CD8-positive, alpha-beta memory T cell (primary cell): Measurements from ENCODE around the gene DCC. TPM values are rescaled to one million over a fixed set of nuclear protein-coding genes. Genes with fewer than 3 reads are reported as not detected.

Experiments used
- CTCF ChIA-PET: fragments of 350-600 bp; sonication (Branson Sonifier 250); formaldehyde crosslinking; loops from one replicate; lab custom pipeline; 2021; ENCODE audit warnings: antibody characterized with exemption; lab: Charles Lee
- POLR2A ChIA-PET: fragments of 350-600 bp; sonication (Branson Sonifier 250); formaldehyde crosslinking; loops from one replicate; lab custom pipeline; 2021; ENCODE audit warnings: antibody characterized with exemption; lab: Charles Lee
- DNase-seq, 5 donors: peaks; one replicate each; pipeline versions ENCODE4 v3.0.0 to v3.0.0-alpha.2; 2020 to 2022; ENCODE audit warnings: mixed read lengths in 1 of 5
- H3K27ac ChIP-seq: one replicate; pipeline ENCODE4 v1.7.0; 2013; ENCODE audit warnings: low read depth, mild to moderate bottlenecking, low read length, moderate library complexity
- H3K27me3 ChIP-seq: 2 replicates; pipeline ENCODE4 v1.7.0; 2013; ENCODE audit warnings: low read length, mild to moderate bottlenecking; ENCODE audit not compliant: insufficient read depth, poor library complexity, severe bottlenecking
- H3K36me3 ChIP-seq: 2 replicates; pipeline ENCODE4 v1.7.0; 2013; ENCODE audit warnings: mild to moderate bottlenecking, low read length, moderate library complexity; ENCODE audit not compliant: insufficient read depth
- H3K4me1 ChIP-seq: 2 replicates; pipeline ENCODE4 v1.7.0; 2013; ENCODE audit warnings: mild to moderate bottlenecking, low read length, moderate library complexity; ENCODE audit not compliant: insufficient read depth
- H3K4me3 ChIP-seq: 2 replicates; pipeline ENCODE4 v1.7.0; 2013; ENCODE audit warnings: mild to moderate bottlenecking, low read length
- H3K9me3 ChIP-seq: 2 replicates; pipeline ENCODE4 v1.7.0; 2013; ENCODE audit warnings: mild to moderate bottlenecking, low read length
- H3K27ac Mint-ChIP-seq, 8 donors: one replicate each; pipeline ENCODE4 v1.8.0; 2020 to 2021; ENCODE audit warnings: mixed read lengths in 8 of 8, mild to moderate bottlenecking in 6 of 8, inconsistent platforms in 3 of 8, moderate library complexity in 3 of 8
- H3K27me3 Mint-ChIP-seq, 2 donors: one replicate each; pipeline ENCODE4 v1.8.0; 2020 to 2021; ENCODE audit warnings: mixed read lengths in 2 of 2, mild to moderate bottlenecking in 1 of 2, moderate library complexity in 1 of 2
- H3K36me3 Mint-ChIP-seq, 3 donors: one replicate each; pipeline ENCODE4 v1.8.0; 2020 to 2021; ENCODE audit warnings: mixed read lengths in 3 of 3, inconsistent platforms in 1 of 3, mild to moderate bottlenecking in 1 of 3
- H3K4me1 Mint-ChIP-seq, 3 donors: one replicate each; pipeline ENCODE4 v1.8.0; 2020 to 2021; ENCODE audit warnings: mixed read lengths in 3 of 3, inconsistent platforms in 1 of 3, mild to moderate bottlenecking in 1 of 3
- H3K4me3 Mint-ChIP-seq, 7 donors: one replicate each; pipeline ENCODE4 v1.8.0; 2020 to 2021; ENCODE audit warnings: mixed read lengths in 7 of 7, mild to moderate bottlenecking in 6 of 7, moderate library complexity in 4 of 7, inconsistent platforms in 2 of 7
- H3K9me3 Mint-ChIP-seq, 5 donors: one replicate each; pipeline ENCODE4 v1.8.0; 2020 to 2022; ENCODE audit warnings: mixed read lengths in 5 of 5, mild to moderate bottlenecking in 3 of 5, moderate library complexity in 2 of 5, inconsistent platforms in 1 of 5
- polyA plus RNA-seq: library from polyadenylated mRNA; unstranded; fragments of 300-500 nt; fragmentation: Illumina TruSeq; gene quantifications from one replicate; pipeline ENCODE4 v1.2.3, GENCODE V29; 2021
- total RNA-seq, 2 experiments: library from RNA; stranded (reverse); gene quantifications; one replicate each; pipeline ENCODE4 v1.2.3, GENCODE V29; 2021

Gene DCC
- total and polyA plus RNA-seq, 3 experiments from 2014 or later = not detected

DNA sequence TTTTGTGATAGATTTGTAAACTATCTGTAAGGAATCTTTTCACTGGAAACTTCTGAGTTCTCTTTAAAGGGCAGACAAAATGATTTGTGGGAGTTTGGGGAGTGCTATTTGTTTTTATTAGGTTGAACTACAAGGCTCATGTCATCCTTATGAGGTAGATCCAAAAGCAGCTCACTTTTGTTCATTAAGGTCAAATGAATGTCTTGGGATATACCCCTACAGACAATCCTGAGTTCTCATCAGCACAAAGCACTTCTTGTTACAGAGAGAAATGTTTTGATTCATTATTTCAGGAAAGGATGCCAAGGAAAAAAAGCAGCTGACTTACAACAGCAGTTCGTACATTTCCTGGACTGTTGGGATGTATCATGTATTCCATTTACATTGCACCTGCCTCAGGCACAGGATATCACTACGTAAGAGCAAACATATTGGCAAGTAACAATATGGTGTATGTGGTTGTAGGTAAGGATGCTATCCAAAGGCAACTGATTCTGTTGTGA lies 68.9 kb downstream of the DCC start:
- Mint-ChIP-seq H3K4me3 (no peak overlapping the region), H3K9me3 (peaks cover 0 to 5% (median 0%) of the 10 kb centered on the region in 5 donors), H3K4me1 (no peaks in the 10 kb centered on the region), H3K36me3 (no peaks in the 10 kb centered on the region), H3K27ac (no peak overlapping the region), H3K27me3 (no peaks in the 10 kb centered on the region)
- CTCF ChIA-PET = no interaction called here
- Histone ChIP-seq H3K4me1 (no peaks in the 10 kb centered on the region), H3K36me3 (no peaks in the 10 kb centered on the region), H3K27me3 (no peaks in the 10 kb centered on the region), H3K9me3 (no peaks in the 10 kb centered on the region), H3K4me3 (no peak overlapping the region), H3K27ac (no peak overlapping the region)
- DNase-seq = no peak
- POLR2A ChIA-PET = no interaction called here

GRCh38 chr18:52409727-52410126 lies 69.7 kb downstream of the DCC start:
- H3K9me3 ChIP-seq = no peaks in the 10 kb centered on the region
- H3K9me3 Mint-ChIP-seq = peaks cover 0 to 4% (median 0%) of the 10 kb centered on the region in 5 donors
- no peak for DNase-seq
- H3K4me1 Mint-ChIP-seq = no peaks in the 10 kb centered on the region
- CTCF ChIA-PET = no interaction called here
- H3K36me3 ChIP-seq = no peaks in the 10 kb centered on the region
- H3K36me3 Mint-ChIP-seq = no peaks in the 10 kb centered on the region
- no peaks in the 10 kb centered on the region for H3K27me3 Mint-ChIP-seq
- H3K4me1 ChIP-seq = no peaks in the 10 kb centered on the region
- no peak overlapping the region for H3K4me3 ChIP-seq
- POLR2A ChIA-PET = no interaction called here
- no peak overlapping the region for H3K27ac Mint-ChIP-seq
- H3K27me3 ChIP-seq = no peaks in the 10 kb centered on the region
- no peak overlapping the region for H3K27ac ChIP-seq
- no peak overlapping the region for H3K4me3 Mint-ChIP-seq

DNA sequence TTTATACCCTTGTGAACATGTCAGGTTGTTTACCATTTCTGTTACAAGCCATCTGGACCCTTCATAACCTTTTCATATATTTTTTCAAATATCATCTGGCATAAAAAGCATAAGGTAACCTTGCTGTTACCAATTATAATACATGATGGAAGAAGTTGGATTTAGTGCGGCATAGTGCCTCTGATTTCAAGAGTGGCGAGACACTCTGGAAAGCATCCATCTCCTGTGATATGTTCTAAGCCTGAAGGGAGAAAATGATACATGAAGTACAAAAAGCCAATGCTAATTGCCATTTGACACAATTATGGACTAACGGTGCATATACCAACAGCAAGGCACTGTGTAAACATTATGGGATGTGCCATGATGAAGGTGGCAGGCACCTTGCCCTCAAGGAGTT lies 75.1 kb downstream of the DCC start:
- Mint-ChIP-seq H3K4me1 (no peaks in the 10 kb centered on the region), H3K9me3 (peaks cover 0 to 9% (median 5%) of the 10 kb centered on the region in 5 donors), H3K36me3 (no peaks in the 10 kb centered on the region), H3K27me3 (no peaks in the 10 kb centered on the region), H3K4me3 (no peak overlapping the region), H3K27ac (no peak overlapping the region)
- H3K4me3 ChIP-seq = no peak overlapping the region
- no peaks in the 10 kb centered on the region for H3K9me3 ChIP-seq
- ChIA-PET POLR2A (no interaction called here), CTCF (no interaction called here)
- no peaks in the 10 kb centered on the region for H3K4me1 ChIP-seq
- H3K27me3 ChIP-seq = no peaks in the 10 kb centered on the region
- DNase-seq = no peak
- H3K27ac ChIP-seq = no peak overlapping the region
- H3K36me3 ChIP-seq = no peaks in the 10 kb centered on the region

- H3K27me3 Mint-ChIP-seq = peaks cover 0 to 3% of the 10 kb centered on the region in 2 donors
- no peak overlapping the region for H3K4me3 Mint-ChIP-seq
- no peaks in the 10 kb centered on the region for H3K27me3 ChIP-seq
- DNase-seq = no peak
- no peaks in the 10 kb centered on the region for H3K36me3 Mint-ChIP-seq
- no peaks in the 10 kb centered on the region for H3K36me3 ChIP-seq
- no peak overlapping the region for H3K27ac Mint-ChIP-seq
- ChIA-PET CTCF (no interaction called here), POLR2A (no interaction called here)
- H3K4me1 ChIP-seq = no peaks in the 10 kb centered on the region
- no peak overlapping the region for H3K27ac ChIP-seq
- H3K9me3 ChIP-seq = no peaks in the 10 kb centered on the region
- H3K4me1 Mint-ChIP-seq = no peaks in the 10 kb centered on the region
- H3K4me3 ChIP-seq = no peak overlapping the region
- peaks cover 0 to 6% (median 5%) of the 10 kb centered on the region in 5 donors for H3K9me3 Mint-ChIP-seq
Observed at GRCh38 chr18:52422985-52423601, 83.1 kb downstream of the DCC start.

GRCh38 chr18:52426041-52426440 lies 86.0 kb downstream of the DCC start:
- Histone ChIP-seq H3K9me3 (no peaks in the 10 kb centered on the region), H3K4me1 (no peaks in the 10 kb centered on the region), H3K36me3 (no peaks in the 10 kb centered on the region), H3K27me3 (no peaks in the 10 kb centered on the region), H3K27ac (no peak overlapping the region), H3K4me3 (no peak overlapping the region)
- no peak overlapping the region for H3K4me3 Mint-ChIP-seq
- H3K9me3 Mint-ChIP-seq = peaks cover 0 to 5% (median 2%) of the 10 kb centered on the region in 5 donors
- DNase-seq = no peak
- POLR2A ChIA-PET = no interaction called here
- CTCF ChIA-PET = no interaction called here
- H3K4me1 Mint-ChIP-seq = no peaks in the 10 kb centered on the region
- peaks cover 0 to 3% of the 10 kb centered on the region in 2 donors for H3K27me3 Mint-ChIP-seq
- H3K27ac Mint-ChIP-seq = no peak overlapping the region
- no peaks in the 10 kb centered on the region for H3K36me3 Mint-ChIP-seq

- H3K36me3 Mint-ChIP-seq = no peaks in the 10 kb centered on the region
- Histone ChIP-seq H3K9me3 (no peaks in the 10 kb centered on the region), H3K27ac (no peak overlapping the region), H3K4me1 (no peaks in the 10 kb centered on the region), H3K36me3 (no peaks in the 10 kb centered on the region), H3K4me3 (no peak overlapping the region), H3K27me3 (no peaks in the 10 kb centered on the region)
- DNase-seq = no peak
- H3K27me3 Mint-ChIP-seq = peaks cover 0 to 3% of the 10 kb centered on the region in 2 donors
- ChIA-PET CTCF (no interaction called here), POLR2A (no interaction called here)
- no peak overlapping the region for H3K27ac Mint-ChIP-seq
- H3K4me1 Mint-ChIP-seq = no peaks in the 10 kb centered on the region
- no peak overlapping the region for H3K4me3 Mint-ChIP-seq
- H3K9me3 Mint-ChIP-seq = peaks cover 0 to 5% (median 2%) of the 10 kb centered on the region in 5 donors
Observed at GRCh38 chr18:52426462-52426861, 86.5 kb downstream of the DCC start.

DNA sequence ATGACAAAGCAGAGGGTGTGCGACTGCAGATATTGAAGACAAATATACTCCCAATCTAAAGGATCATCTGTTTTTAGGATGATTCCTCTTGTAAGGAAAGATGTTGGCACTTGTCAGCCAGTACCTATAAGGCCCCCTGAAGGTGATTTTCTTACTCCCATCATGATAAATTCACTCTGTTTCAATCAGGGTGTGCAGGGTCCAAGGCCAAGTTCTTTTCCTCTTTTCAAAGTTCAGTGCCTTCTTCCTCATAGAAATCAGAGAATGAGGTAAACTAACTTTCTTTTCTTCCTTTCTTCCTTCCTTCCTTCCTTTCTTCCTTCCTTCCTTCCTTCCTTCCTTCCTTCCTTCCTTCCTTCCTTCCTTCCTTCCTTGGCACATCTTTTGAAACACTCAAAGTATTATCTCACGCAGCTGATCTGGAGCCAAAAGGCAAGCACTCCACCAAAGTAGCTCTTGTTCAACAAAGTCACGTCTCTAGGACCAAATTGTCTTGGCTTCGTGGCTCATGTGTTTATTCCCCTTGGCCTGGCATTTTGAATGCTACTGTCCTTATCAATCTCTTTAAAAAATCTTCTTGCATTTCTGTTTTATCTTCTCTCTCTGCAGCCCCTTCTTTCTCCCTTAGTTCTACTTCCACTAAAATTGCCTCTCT lies 87.7 kb downstream of the DCC start:
- POLR2A ChIA-PET = no interaction called here
- H3K9me3 Mint-ChIP-seq = peaks cover 0 to 4% (median 2%) of the 10 kb centered on the region in 5 donors
- H3K27me3 Mint-ChIP-seq = no peaks in the 10 kb centered on the region
- Histone ChIP-seq H3K9me3 (no peaks in the 10 kb centered on the region), H3K27ac (no peak overlapping the region), H3K36me3 (no peaks in the 10 kb centered on the region), H3K4me3 (no peak overlapping the region), H3K4me1 (no peaks in the 10 kb centered on the region), H3K27me3 (no peaks in the 10 kb centered on the region)
- CTCF ChIA-PET = no interaction called here
- no peaks in the 10 kb centered on the region for H3K36me3 Mint-ChIP-seq
- no peaks in the 10 kb centered on the region for H3K4me1 Mint-ChIP-seq
- DNase-seq = no peak
- no peak overlapping the region for H3K27ac Mint-ChIP-seq
- no peak overlapping the region for H3K4me3 Mint-ChIP-seq

- no peak overlapping the region for H3K4me3 Mint-ChIP-seq
- no peak for DNase-seq
- CTCF ChIA-PET = no interaction called here
- H3K27me3 Mint-ChIP-seq = no peaks in the 10 kb centered on the region
- H3K4me3 ChIP-seq = no peak overlapping the region
- H3K4me1 Mint-ChIP-seq = no peaks in the 10 kb centered on the region
- POLR2A ChIA-PET = no interaction called here
- no peaks in the 10 kb centered on the region for H3K36me3 ChIP-seq
- H3K9me3 ChIP-seq = no peaks in the 10 kb centered on the region
- no peaks in the 10 kb centered on the region for H3K4me1 ChIP-seq
- H3K27me3 ChIP-seq = no peaks in the 10 kb centered on the region
- H3K27ac Mint-ChIP-seq = no peak overlapping the region
- H3K27ac ChIP-seq = no peak overlapping the region
- no peaks in the 10 kb centered on the region for H3K36me3 Mint-ChIP-seq
- H3K9me3 Mint-ChIP-seq = peaks cover 0 to 4% (median 2%) of the 10 kb centered on the region in 5 donors
Observed at GRCh38 chr18:52431683-52432082, 91.7 kb downstream of the DCC start.
